K562 (cell line): Measurements from ENCODE around the gene OLIG1. TPM values are rescaled to one million over a fixed set of nuclear protein-coding genes. Genes with fewer than 3 reads are reported as not detected.

Source experiments
- ATAC-seq: fragments of 200-7000 bp; cut with Tn5 transposase; 3 replicates; pipeline ENCODE4 v1.9.1; 2020; ENCODE audit warnings: moderate library complexity
- BruUV-seq: library from RNA; stranded (reverse); fragments of 400-500 nt; replicated peaks from 2 replicates; lab custom pipeline; 2021; lab: Mats Ljungman, UMichigan
- CTCF ChIA-PET: fragments of 300-600 bp; formaldehyde crosslinking; extraction: SDS; loops from one replicate; lab custom pipeline; 2021; ENCODE audit warnings: low intra/inter-chr PET ratio; lab: Yijun Ruan, JAX
- POLR2A ChIA-PET: fragments of 300-600, 350-650 bp; sonication (Branson Sonifier 250); formaldehyde crosslinking; extraction: SDS; loops from one replicate; lab custom pipeline; 2021; ENCODE audit warnings: antibody characterized with exemption, inconsistent platforms; lab: Yijun Ruan, JAX
- DNase-seq, 4 experiments: peaks; one replicate each; pipeline versions ENCODE4 v3.0.0 to v3.0.0-alpha.2; 2011 to 2018; ENCODE audit warnings: low spot score in 3 of 4, mixed read lengths in 3 of 4; ENCODE audit errors: extremely low read depth in 1 of 4
- FAIRE-seq: peaks from 2 replicates; lab custom pipeline; 2011; peaks lifted over from hg19 to GRCh38; lab: Jason Lieb, UNC
- H2AFZ ChIP-seq: 2 replicates; pipeline ENCODE4 v1.6.0; 2011; ENCODE audit warnings: low read depth, low read length, control low read depth, inconsistent platforms
- H3K27ac ChIP-seq: fragments of 200-600 bp; 3 replicates; pipeline ENCODE4 v1.8.0; 2011; ENCODE audit warnings: low read depth, mild to moderate bottlenecking, control low read depth, inconsistent platforms, low read length, moderate library complexity, mixed read lengths; ENCODE audit errors: extremely low read depth
- H3K27me3 ChIP-seq, 2 experiments: fragments of 300-600 bp in 1 of 2; 2 replicates in 1 of 2; 3 replicates in 1 of 2; pipeline versions ENCODE4 v1.6.0 to v1.8.0; 2011; ENCODE audit warnings: inconsistent platforms in 2 of 2, low read length in 2 of 2, mild to moderate bottlenecking in 1 of 2, mixed read lengths in 1 of 2, moderate library complexity in 1 of 2; ENCODE audit not compliant: control insufficient read depth in 2 of 2, insufficient read depth in 2 of 2
- H3K36me3 ChIP-seq: fragments of 300-600 bp; 3 replicates; pipeline ENCODE4 v1.8.0; 2011; ENCODE audit warnings: mild to moderate bottlenecking, low read length, inconsistent platforms; ENCODE audit not compliant: control insufficient read depth, insufficient read depth
- H3K4me1 ChIP-seq, 2 experiments: fragments of 200-600 bp in 1 of 2; replicated peaks in 1 of 2; 2 replicates in 1 of 2; 3 replicates in 1 of 2; pipeline versions ENCODE4 v1.5.1 to v1.8.0; 2011; ENCODE audit warnings: inconsistent platforms in 2 of 2, low read length in 2 of 2, mild to moderate bottlenecking in 1 of 2, mixed read lengths in 1 of 2, moderate library complexity in 1 of 2; ENCODE audit not compliant: control insufficient read depth in 2 of 2, insufficient read depth in 2 of 2
- H3K4me2 ChIP-seq: 2 replicates; pipeline ENCODE4 v1.6.1; 2011; ENCODE audit warnings: low read length, control low read depth, inconsistent platforms, mixed read lengths; ENCODE audit not compliant: insufficient read depth
- H3K4me3 ChIP-seq: fragments of 200-600 bp; sonication (generic), shearing (Covaris generic); 2 replicates; pipeline ENCODE4 v1.5.1; 2016; ENCODE audit warnings: control low read depth, inconsistent platforms
- H3K79me2 ChIP-seq: fragments of 200-600 bp; 3 replicates; pipeline ENCODE4 v1.8.0; 2011; ENCODE audit warnings: low read length, inconsistent platforms; ENCODE audit not compliant: control insufficient read depth, insufficient read depth
- H3K9ac ChIP-seq, 2 experiments: 2 replicates each; pipeline versions ENCODE4 v1.6.0 to v1.6.1; 2011; ENCODE audit warnings: low read depth in 2 of 2, low read length in 2 of 2, control low read depth in 1 of 2, inconsistent platforms in 1 of 2, mild to moderate bottlenecking in 1 of 2, mixed read lengths in 1 of 2; ENCODE audit not compliant: insufficient read depth in 1 of 2
- H3K9me1 ChIP-seq: one replicate; pipeline ENCODE4 v1.6.0; 2011; ENCODE audit warnings: inconsistent platforms, mild to moderate bottlenecking, low read length, moderate library complexity; ENCODE audit not compliant: control insufficient read depth, insufficient read depth
- H3K9me3 ChIP-seq: replicated peaks from 2 replicates; pipeline ENCODE4 v1.5.1; 2011; ENCODE audit warnings: low read depth, low read length, inconsistent platforms; ENCODE audit not compliant: control insufficient read depth, insufficient read depth
- H4K20me1 ChIP-seq: replicated peaks from 2 replicates; pipeline ENCODE4 v1.6.1; 2011; ENCODE audit warnings: low read length, inconsistent platforms, mixed read lengths; ENCODE audit not compliant: control insufficient read depth, insufficient read depth
- BACH1 ChIP-seq: fragments of 200-800 bp; sonication (Bioruptor generic); IDR thresholded peaks from 2 replicates; pipeline ENCODE4 v1.6.1; 2016; ENCODE audit warnings: missing genetic modification characterization, missing compliant biosample characterization
- GABPB2 ChIP-seq: fragments of 250-450 bp; sonication (Bioruptor Pico); conservative IDR thresholded peaks from 2 replicates; pipeline ENCODE4 v1.5.1; 2021; ENCODE audit warnings: mild to moderate bottlenecking
- PATZ1 ChIP-seq: fragments of 250-450 bp; sonication (Bioruptor Pico); IDR thresholded peaks from 2 replicates; pipeline ENCODE4 v1.5.0; 2020; ENCODE audit warnings: mild to moderate bottlenecking, borderline replicate concordance
- PHB2 ChIP-seq: fragments of 450-650 bp; IDR thresholded peaks from 2 replicates; pipeline ENCODE4 v1.6.1; 2017; ENCODE audit warnings: low read depth
- TAF9B ChIP-seq: fragments of 450-650 bp; IDR thresholded peaks from 2 replicates; pipeline ENCODE4 v1.6.1; 2018; ENCODE audit warnings: mild to moderate bottlenecking; ENCODE audit not compliant: partially characterized antibody
- ZNF408 ChIP-seq: fragments of 250-450 bp; sonication (Bioruptor Pico); IDR thresholded peaks from 2 replicates; pipeline ENCODE4 v1.4.0; 2020; ENCODE audit warnings: low read depth, mild to moderate bottlenecking, moderate library complexity
- WGBS: fragments of 100-300 bp; shearing (Covaris generic); methylation state at CpG from one replicate; pipeline ENCODE4 v1.1.6; 2016; ENCODE audit warnings: low coverage, mixed read lengths; ENCODE audit not compliant: insufficient coverage; ENCODE audit errors: missing lambda C conversion rate; 5-methylcytosine and 5-hydroxymethylcytosine counted together
- in situ Hi-C: fragments of 300-500 bp; cut with MboI; formaldehyde crosslinking; loops from 4 replicates; pipeline ENCODE4 v1.15.0; 2018; ENCODE audit warnings: inconsistent platforms, mixed read lengths
- intact Hi-C: fragments of 100-400 bp; cut with micrococcal nuclease; formaldehyde crosslinking; loops from 2 replicates; pipeline ENCODE4 v1.14.2; 2022
- polyA plus RNA-seq, 8 experiments: library from polyadenylated mRNA; depleted of rRNA in 4 of 8; stranded (reverse) in 5 of 8; unstranded in 3 of 8; fragments of >200 nt; fragmentation: Nextera tagmentation in 2 of 8; fragmentation: Illumina TruSeq in 1 of 8; extraction: Ambion mirVana in 2 of 8; extraction: Trizol in 1 of 8; gene quantifications; 2 replicates each; pipeline versions ENCODE4 v1.2.1 to v1.2.3, GENCODE V29; 2011 to 2014; ENCODE audit warnings: inconsistent platforms in 1 of 8, missing spikeins in 1 of 8
- total RNA-seq, 7 experiments: library from RNA; depleted of rRNA in 6 of 7; stranded (reverse); fragments of >200 nt in 6 of 7; fragmentation: Illumina TruSeq in 2 of 7; extraction: Trizol in 2 of 7; gene quantifications; 2 replicates each; pipeline versions ENCODE4 v1.2.1 to v1.2.3, GENCODE V29; 2011 to 2021; ENCODE audit warnings: low replicate concordance in 1 of 7

The OLIG1 gene
- total and polyA plus RNA-seq, 9 of the 15 experiments (the other 6 are each of a cell fraction or from before 2014, with no cell fraction given): not detected

GRCh38 chr21:33031152-33031911 lies 38.6 kb upstream of the OLIG1 start:
- H3K9me3 ChIP-seq: no peaks in the 10 kb centered on the region
- DNase-seq (no peak), ATAC-seq (no peak), FAIRE-seq (no peak)
- H3K27ac ChIP-seq: no peak overlapping the region
- H3K36me3 ChIP-seq: no peaks in the 10 kb centered on the region
- no peak overlapping the region for H2AFZ ChIP-seq
- no peaks in the 10 kb centered on the region for H3K9me1 ChIP-seq
- WGBS: 0% methylated on average over 10 of the region's 10 CpGs
- H3K79me2 ChIP-seq: no peaks in the 10 kb centered on the region
- peaks cover 8% of the 10 kb centered on the region; the same call in 1 of the 2 replicates for H4K20me1 ChIP-seq
- ChIA-PET POLR2A (no interaction called here), CTCF (no interaction called here)
- TF ChIP-seq PATZ1 (CRISPR knock-in tag) (no peak), PHB2 (no peak), TAF9B (no peak), GABPB2 (no peak), BACH1 (tag) (no peak), ZNF408 (CRISPR knock-in tag) (no peak)
- H3K9ac ChIP-seq: no peak overlapping the region
- intact Hi-C loops: no loop called here
- H3K27me3 ChIP-seq: peaks cover 38 to 78% of the 10 kb centered on the region in 2 experiments
- no TSS peak for BruUV-seq
- in situ Hi-C loops: no loop called here
- no peak overlapping the region for H3K4me3 ChIP-seq
- H3K4me2 ChIP-seq: no peak overlapping the region
- H3K4me1 ChIP-seq: peaks cover 0 to 9% of the 10 kb centered on the region in 2 experiments; a peak in 1 of 5 replicates
